Measurements from ENCODE around the gene RHBDL1. TPM values are rescaled to one million over a fixed set of nuclear protein-coding genes. Genes with fewer than 3 reads are reported as not detected.

RHBDL1 gene
- total RNA-seq, 2 experiments from 2014 or later: 0.79 to 0.89 TPM

DNA sequence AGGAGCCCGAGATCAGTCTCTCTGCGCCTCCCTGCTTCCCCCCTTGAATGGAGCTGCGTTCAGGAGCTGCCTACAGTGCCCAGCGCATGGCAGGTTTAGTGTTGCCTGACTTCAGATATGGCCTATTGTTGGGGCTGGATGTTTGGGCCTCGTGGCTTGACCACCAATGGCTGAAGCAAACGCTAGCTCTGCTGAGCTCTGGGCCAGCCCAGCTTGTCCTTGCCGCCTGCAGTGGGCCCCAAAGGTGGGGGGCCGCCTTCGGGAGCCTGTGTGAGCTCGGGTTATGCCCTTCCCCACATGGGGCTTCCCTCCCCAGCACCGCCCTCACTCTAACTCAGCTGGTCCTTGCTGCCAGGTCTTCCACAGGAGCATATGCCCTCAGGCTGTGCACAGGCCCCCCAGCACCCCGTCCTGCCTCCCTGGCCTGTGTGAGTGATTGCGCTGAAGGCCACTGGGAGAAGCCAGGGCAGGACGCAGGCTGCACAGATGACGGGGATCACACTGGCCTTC is 37.4 kb upstream of the RHBDL1 start:
- no peak for TF ChIP-seq CTCF (IDR thresholded peaks at IDR 0.05)
- Mint-ChIP-seq H3K27ac (no peak overlapping the region), H3K4me3 (no peak overlapping the region), H3K9me3 (no peaks in the 10 kb centered on the region), H3K4me1 (ENCODE audit: low read depth) (peaks cover 13% of the 10 kb centered on the region), H3K27me3 (no peaks in the 10 kb centered on the region), H3K36me3 (ENCODE audit: low read depth) (peaks cover 6% of the 10 kb centered on the region)
- ChIA-PET CTCF (interaction anchor here (1.1 to 3.1 kb wide), 2 partner anchors 10 to 11 kb away, joined by 3 to 13 read pairs; partner anchors contain the start of gene WDR90), POLR2A (interaction anchor here (3.6 kb wide), 1 partner anchor 10 kb away, joined by 21 read pairs; the partner anchor contains the start of gene WDR90)
- intact Hi-C loops (cut with micrococcal nuclease): no loop called here
- no peak for DNase-seq
- ATAC-seq: no peak

DNA sequence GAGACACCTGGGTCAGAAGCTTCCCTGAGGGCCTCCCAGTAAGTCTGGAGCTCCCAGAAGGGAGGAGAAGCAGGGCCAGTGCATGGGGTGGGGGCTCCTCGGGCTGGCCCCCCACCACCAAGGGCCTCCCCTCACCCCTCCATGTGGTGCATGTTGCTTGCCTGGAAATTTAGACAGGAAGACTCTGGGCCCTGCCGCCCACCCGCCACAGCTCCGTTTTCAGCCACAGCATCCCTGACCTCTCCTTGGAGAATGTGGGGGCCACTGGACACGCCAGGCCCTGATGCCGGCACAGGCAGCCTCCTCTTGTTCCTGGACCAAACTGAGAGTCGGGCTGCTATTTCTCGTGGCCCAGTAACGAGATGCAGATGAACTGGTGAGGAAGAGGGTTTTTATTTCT is 36.6 kb upstream of the RHBDL1 start:
- intact Hi-C loops (cut with micrococcal nuclease): no loop called here
- no peaks in the 10 kb centered on the region for H3K9me3 Mint-ChIP-seq
- TF ChIP-seq CTCF (IDR thresholded peaks at IDR 0.05): no peak
- no peaks in the 10 kb centered on the region for H3K27me3 Mint-ChIP-seq
- CTCF ChIA-PET: interaction anchor here (1.1 to 3.1 kb wide), 2 partner anchors 9 to 11 kb away, joined by 3 to 13 read pairs; partner anchors contain the start of gene WDR90
- POLR2A ChIA-PET: interaction anchor here (3.6 kb wide), 1 partner anchor 10 kb away, joined by 21 read pairs; the partner anchor contains the start of gene WDR90
- peaks cover 6% of the 10 kb centered on the region for H3K36me3 Mint-ChIP-seq (ENCODE audit: low read depth)
- no peak overlapping the region for H3K4me3 Mint-ChIP-seq
- ATAC-seq (no peak), DNase-seq (no peak)
- H3K27ac Mint-ChIP-seq: no peak overlapping the region
- peaks cover 13% of the 10 kb centered on the region for H3K4me1 Mint-ChIP-seq (ENCODE audit: low read depth)

- ChIA-PET CTCF (no interaction called here), POLR2A (interaction anchor here (0.6 kb wide), 1 partner anchor 574 kb away, joined by 3 read pairs; no protein-coding TSS in a partner anchor)
- no peak overlapping the region for H3K27ac Mint-ChIP-seq
- ATAC-seq: no peak
- peak overlapping the region; percentile 45 for H3K4me3 Mint-ChIP-seq
- intact Hi-C loops (cut with micrococcal nuclease): no loop called here
- no peak for TF ChIP-seq CTCF (IDR thresholded peaks at IDR 0.05)
- peaks cover 18% of the 10 kb centered on the region for H3K4me1 Mint-ChIP-seq (ENCODE audit: low read depth)
- H3K9me3 Mint-ChIP-seq: no peaks in the 10 kb centered on the region
- DNase-seq: no peak
- H3K27me3 Mint-ChIP-seq: no peaks in the 10 kb centered on the region
- peaks cover 7% of the 10 kb centered on the region for H3K36me3 Mint-ChIP-seq (ENCODE audit: low read depth)
Measured at GRCh38 chr16:640614-641013, 34.9 kb upstream of the RHBDL1 start.

GRCh38 chr16:641326-642188 is 33.9 kb upstream of the RHBDL1 start, which contains the start of gene MCRIP2:
Gene MCRIP2, plus strand, starts transcription at chr16:641828. Its CDS starts 164 bp downstream, at chr16:641992.
- Mint-ChIP-seq H3K9me3 (no peaks in the 10 kb centered on the region), H3K36me3 (ENCODE audit: low read depth) (peaks cover 7% of the 10 kb centered on the region), H3K4me1 (ENCODE audit: low read depth) (peaks cover 18% of the 10 kb centered on the region), H3K4me3 (peak within 1 kb of the TSS; percentile 78), H3K27ac (peak within 1 kb of the TSS; percentile 48), H3K27me3 (no peaks in the 10 kb centered on the region)
- ATAC-seq (peak; percentile 59), DNase-seq (peak; percentile 84)
- intact Hi-C loops (cut with micrococcal nuclease): no loop called here
- no peak for TF ChIP-seq CTCF (IDR thresholded peaks at IDR 0.05)
- ChIA-PET POLR2A (interaction anchor here (0.6 to 1.1 kb wide), 3 partner anchors 59 to 573 kb away, joined by 3 read pairs; no protein-coding TSS in a partner anchor), CTCF (no interaction called here)

All from activated CD8-positive, alpha-beta T cell treated with anti-CD3 and anti-CD28 coated beads for 36 hours (primary cell).